IMR-90 (cell line): Measurements from ENCODE around the gene CCDC69. TPM values are rescaled to one million over a fixed set of nuclear protein-coding genes. Genes with fewer than 3 reads are reported as not detected.

Experiments used
- ATAC-seq: fragments of 200-7000 bp; cut with Tn5 transposase; 2 replicates; pipeline ENCODE4 v1.9.1; 2020; ENCODE audit warnings: low read depth, mild to moderate bottlenecking, moderate library complexity
- BruUV-seq: library from RNA; stranded (reverse); fragments of 400-500 nt; replicated peaks from 2 replicates; lab custom pipeline; 2021; lab: Mats Ljungman, UMichigan
- CTCF ChIA-PET: fragments of 300-600 bp; formaldehyde crosslinking; extraction: SDS; loops from one replicate; lab custom pipeline; 2021; ENCODE audit warnings: antibody characterized with exemption; lab: Yijun Ruan, JAX
- POLR2A ChIA-PET: fragments of 300-600 bp; sonication (Branson Sonifier 250); formaldehyde crosslinking; loops from one replicate; lab custom pipeline; 2022; ENCODE audit warnings: antibody characterized with exemption; ENCODE audit not compliant: unreplicated experiment; lab: Charles Lee
- DNase-seq: peaks from one replicate; pipeline ENCODE4 v3.0.0; 2013
- H2AFZ ChIP-seq: replicated peaks from 2 replicates; pipeline ENCODE3; 2013; ENCODE audit warnings: low read length, mild to moderate bottlenecking; ENCODE audit not compliant: poor library complexity
- H2AK5ac ChIP-seq: 2 replicates; pipeline ENCODE4 v1.6.1; 2013; ENCODE audit warnings: low read depth, low read length, inconsistent platforms
- H2AK9ac ChIP-seq: replicated peaks from 2 replicates; pipeline ENCODE3; 2013; ENCODE audit warnings: mild to moderate bottlenecking, low read depth, low read length, moderate library complexity; ENCODE audit not compliant: poor library complexity
- H2BK120ac ChIP-seq: 2 replicates; pipeline ENCODE4 v1.6.1; 2013; ENCODE audit warnings: low read depth, low read length, inconsistent platforms
- H2BK15ac ChIP-seq: 3 replicates; pipeline ENCODE4 v1.6.1; 2013; ENCODE audit warnings: low read depth, low read length, inconsistent platforms
- H2BK20ac ChIP-seq: 2 replicates; pipeline ENCODE4 v1.6.1; 2013; ENCODE audit warnings: low read depth, mild to moderate bottlenecking, inconsistent platforms, low read length, moderate library complexity
- H2BK5ac ChIP-seq: 2 replicates; pipeline ENCODE4 v1.6.1; 2013; ENCODE audit warnings: mild to moderate bottlenecking, low read depth, low read length, inconsistent platforms; ENCODE audit not compliant: poor library complexity, severe bottlenecking
- H3K14ac ChIP-seq: replicated peaks from 2 replicates; pipeline ENCODE4 v1.6.1; 2013; ENCODE audit warnings: low read depth, low read length, inconsistent platforms
- H3K18ac ChIP-seq: 2 replicates; pipeline ENCODE4 v1.6.1; 2013; ENCODE audit warnings: low read depth, low read length, control low read depth
- H3K23ac ChIP-seq: 2 replicates; pipeline ENCODE4 v1.6.1; 2013; ENCODE audit warnings: low read depth, low read length, inconsistent platforms
- H3K27ac ChIP-seq: 2 replicates; pipeline ENCODE4 v1.5.1; 2013; ENCODE audit warnings: mild to moderate bottlenecking, control low read depth, low read length; ENCODE audit not compliant: insufficient read depth
- H3K27me3 ChIP-seq: 2 replicates; pipeline ENCODE4 v1.6.1; 2013; ENCODE audit warnings: low read length; ENCODE audit not compliant: control insufficient read depth, insufficient read depth
- H3K36me3 ChIP-seq: 2 replicates; pipeline ENCODE4 v1.6.1; 2013; ENCODE audit warnings: low read length, mixed read lengths; ENCODE audit not compliant: control insufficient read depth, insufficient read depth
- H3K4ac ChIP-seq: 2 replicates; pipeline ENCODE4 v1.6.1; 2013; ENCODE audit warnings: low read depth, low read length, inconsistent platforms
- H3K4me1 ChIP-seq: 2 replicates; pipeline ENCODE4 v1.6.1; 2013; ENCODE audit warnings: low read length, mixed read lengths; ENCODE audit not compliant: control insufficient read depth, insufficient read depth
- H3K4me2 ChIP-seq: 2 replicates; pipeline ENCODE4 v1.6.1; 2013; ENCODE audit warnings: low read depth, mild to moderate bottlenecking, control low read depth, low read length, moderate library complexity
- H3K4me3 ChIP-seq: 2 replicates; pipeline ENCODE4 v1.5.1; 2013; ENCODE audit warnings: low read depth, mild to moderate bottlenecking, control low read depth, low read length, moderate library complexity; ENCODE audit not compliant: insufficient read depth
- H3K56ac ChIP-seq: 2 replicates; pipeline ENCODE4 v1.6.1; 2013; ENCODE audit warnings: low read length, inconsistent platforms; ENCODE audit not compliant: insufficient read depth; ENCODE audit errors: extremely low read depth
- H3K79me1 ChIP-seq, 2 experiments: 2 replicates each; pipeline ENCODE4 v1.6.1; 2013; ENCODE audit warnings: low read length in 2 of 2, inconsistent platforms in 1 of 2, low read depth in 1 of 2
- H3K9ac ChIP-seq: 2 replicates; pipeline ENCODE4 v1.6.1; 2013; ENCODE audit warnings: low read depth, low read length, control low read depth
- H3K9me1 ChIP-seq: 2 replicates; pipeline ENCODE4 v1.6.1; 2013; ENCODE audit warnings: low read length, inconsistent platforms; ENCODE audit not compliant: insufficient read depth
- H3K9me3 ChIP-seq: 2 replicates; pipeline ENCODE4 v1.6.1; 2013; ENCODE audit warnings: low read length; ENCODE audit not compliant: control insufficient read depth, insufficient read depth
- H4K20me1 ChIP-seq: 2 replicates; pipeline ENCODE4 v1.6.1; 2013; ENCODE audit warnings: low read length, inconsistent platforms; ENCODE audit not compliant: insufficient read depth
- H4K5ac ChIP-seq: 2 replicates; pipeline ENCODE4 v1.6.1; 2013; ENCODE audit warnings: mild to moderate bottlenecking, low read depth, low read length, control low read depth
- H4K8ac ChIP-seq, 2 experiments: 2 replicates each; pipeline ENCODE4 v1.6.1; 2013; ENCODE audit warnings: low read depth in 2 of 2, low read length in 2 of 2, control low read depth in 1 of 2, inconsistent platforms in 1 of 2
- H4K91ac ChIP-seq: 2 replicates; pipeline ENCODE4 v1.6.1; 2013; ENCODE audit warnings: low read depth, low read length, inconsistent platforms; ENCODE audit not compliant: insufficient read depth
- CTCF ChIP-seq: conservative IDR thresholded peaks from 2 replicates; pipeline ENCODE4 v1.5.1; 2012; ENCODE audit warnings: mild to moderate bottlenecking, low read depth, low read length, improper control_type of control experiment
- MAFK ChIP-seq: IDR thresholded peaks from 2 replicates; pipeline ENCODE4 v1.6.1; 2012; ENCODE audit warnings: low read depth, low read length, improper control_type of control experiment
- MXI1 ChIP-seq: IDR thresholded peaks from 2 replicates; pipeline ENCODE4 v1.6.1; 2012; ENCODE audit warnings: low read depth, mild to moderate bottlenecking, low read length, moderate library complexity, borderline replicate concordance
- RAD21 ChIP-seq: IDR thresholded peaks from 2 replicates; pipeline ENCODE4 v1.6.1; 2012; ENCODE audit warnings: low read length, improper control_type of control experiment
- SMC3 ChIP-seq: fragments of 150-350 bp; IDR thresholded peaks from 2 replicates; pipeline ENCODE4 v1.6.1; 2016; ENCODE audit warnings: low read depth, mild to moderate bottlenecking, antibody characterized with exemption, low read length, moderate library complexity
- USF2 ChIP-seq: fragments of 150-350 bp; IDR thresholded peaks from 2 replicates; pipeline ENCODE4 v1.6.1; 2017; ENCODE audit warnings: mild to moderate bottlenecking, antibody characterized with exemption, low read length, low read depth
- WGBS, 2 experiments: methylation state at CpG; one replicate each; pipeline versions ENCODE4 v1.1.5 to v1.1.7; 2013; ENCODE audit warnings: missing lambda C conversion rate in 2 of 2; ENCODE audit not compliant: insufficient read length in 1 of 2; ENCODE audit errors: extremely low coverage in 2 of 2; 5-methylcytosine and 5-hydroxymethylcytosine counted together
- dilution Hi-C: fragments of 300-500 bp; cut with HindIII; formaldehyde crosslinking; loops from one replicate; pipeline ENCODE4 v1.14.3; 2018; ENCODE audit warnings: low sequenced_read_pairs; ENCODE audit not compliant: unreplicated experiment
- in situ Hi-C: fragments of 300-500 bp; cut with MboI; formaldehyde crosslinking; loops from 3 replicates; pipeline ENCODE4 v1.14.3; 2019; ENCODE audit warnings: low sequenced_read_pairs, inconsistent platforms, mixed read lengths
- intact Hi-C: fragments of 100-400 bp; cut with micrococcal nuclease; formaldehyde crosslinking; loops from 2 replicates; pipeline ENCODE4 v1.10.0; 2022
- polyA plus RNA-seq, 3 experiments: library from polyadenylated mRNA; depleted of rRNA; stranded (reverse); fragments of >200 nt; gene quantifications; 2 replicates each; pipeline ENCODE4 v1.2.3, GENCODE V29; 2012; ENCODE audit warnings: low replicate concordance in 1 of 3
- total RNA-seq: library from RNA; depleted of rRNA; stranded (reverse); fragments of >200 nt; gene quantifications from 2 replicates; pipeline ENCODE4 v1.2.3, GENCODE V29; 2012

Gene CCDC69
- total and polyA plus RNA-seq, 2 of the 4 experiments (the other 2 are of a cell fraction) = 0.36 to 0.48 TPM

- no peak overlapping the region for H2BK15ac ChIP-seq
- dilution Hi-C loops (no loop called here), in situ Hi-C loops (no loop called here), intact Hi-C loops (loop anchor here (5.0 kb wide), 1 partner anchor 449 kb away; no protein-coding TSS in a partner anchor)
- no TSS peak for BruUV-seq
- no peak overlapping the region for H3K18ac ChIP-seq
- CTCF ChIA-PET = interaction anchor here (2.0 kb wide), 1 partner anchor 12 kb away, joined by 8 read pairs; no protein-coding TSS in a partner anchor
- DNase-seq (no peak), ATAC-seq (no peak)
- H3K14ac ChIP-seq = no peak overlapping the region
- no peaks in the 10 kb centered on the region for H4K20me1 ChIP-seq
- no peak overlapping the region for H2AFZ ChIP-seq
- POLR2A ChIA-PET = no interaction called here
- TF ChIP-seq CTCF (no peak), SMC3 (no peak), RAD21 (no peak), MAFK (no peak), MXI1 (no peak), USF2 (no peak)
- no peak overlapping the region for H4K8ac ChIP-seq
- H3K23ac ChIP-seq = no peak overlapping the region
- H3K36me3 ChIP-seq = no peaks in the 10 kb centered on the region
- no peak overlapping the region for H4K5ac ChIP-seq
- peaks cover 3% of the 10 kb centered on the region; the same call in 1 of the 2 replicates for H3K9me1 ChIP-seq
- H3K79me1 ChIP-seq = peaks cover 0 to 5% of the 10 kb centered on the region in 2 experiments; a peak in 2 of 4 replicates
- no peaks in the 10 kb centered on the region for H3K4me1 ChIP-seq
- no peak overlapping the region for H4K91ac ChIP-seq
- H3K4ac ChIP-seq = no peak overlapping the region
- H3K9me3 ChIP-seq = no peaks in the 10 kb centered on the region
- no peak overlapping the region for H2AK5ac ChIP-seq
- no peak overlapping the region for H2AK9ac ChIP-seq
- peaks cover 17% of the 10 kb centered on the region for H3K27me3 ChIP-seq
- no peak overlapping the region for H2BK5ac ChIP-seq
- no peak overlapping the region for H3K27ac ChIP-seq
- no peak overlapping the region for H3K9ac ChIP-seq
- no peak overlapping the region for H2BK120ac ChIP-seq
- no peak overlapping the region for H3K4me2 ChIP-seq
- H3K56ac ChIP-seq = no peak overlapping the region
- no peak overlapping the region for H3K4me3 ChIP-seq
- WGBS, 2 experiments = 72% methylated on average over 2 of the region's 5 CpGs; no CpG with 5 or more reads in 1 of the 2 experiments
- no peak overlapping the region for H2BK20ac ChIP-seq
These were observed 27.2 kb upstream of the CCDC69 start for GRCh38 chr5:151251001-151251551.
